GM23338 (cell line): ENCODE results near the gene PTGIS. TPM values are rescaled to one million over a fixed set of nuclear protein-coding genes. Genes with fewer than 3 reads are reported as not detected.
"Not testable (repeated sequence)": the region's sequence is repeated elsewhere in the genome, so short reads cannot be mapped to it uniquely, and the experiment has no call there.

ENCODE experiments used
- ATAC-seq: fragments of 200-7000 bp; cut with Tn5 transposase; 3 replicates; pipeline ENCODE4 v1.9.1; 2020
- DNase-seq: peaks from one replicate; pipeline ENCODE4 v3.0.0-alpha.2; 2015; ENCODE audit warnings: low spot score
- H2AFZ ChIP-seq: fragments of 200-600 bp; sonication (generic); 2 replicates; pipeline ENCODE4 v1.8.0; 2016; ENCODE audit warnings: antibody characterized with exemption, mild to moderate bottlenecking, moderate library complexity
- H3F3A ChIP-seq: fragments of 200-600 bp; sonication (generic); replicated peaks from 2 replicates; pipeline ENCODE4 v1.8.0; 2017; ENCODE audit warnings: antibody characterized with exemption, mixed run types, low read depth
- H3K27ac ChIP-seq: fragments of 200-600 bp; sonication (generic); 2 replicates; pipeline ENCODE4 v1.6.1; 2016; ENCODE audit warnings: low read depth
- H3K27me3 ChIP-seq: fragments of 200-600 bp; sonication (generic); 2 replicates; pipeline ENCODE4 v1.8.0; 2016; ENCODE audit warnings: mild to moderate bottlenecking, mixed run types, moderate library complexity; ENCODE audit not compliant: insufficient read depth
- H3K36me3 ChIP-seq: fragments of 200-600 bp; sonication (generic); 2 replicates; pipeline ENCODE4 v1.8.0; 2016; ENCODE audit warnings: mild to moderate bottlenecking; ENCODE audit not compliant: insufficient read depth
- H3K4me1 ChIP-seq: fragments of 200-600 bp; sonication (generic); 2 replicates; pipeline ENCODE4 v1.8.0; 2016; ENCODE audit warnings: mild to moderate bottlenecking, moderate library complexity; ENCODE audit not compliant: insufficient read depth
- H3K4me2 ChIP-seq: fragments of 200-600 bp; sonication (generic); 2 replicates; pipeline ENCODE4 v1.7.1; 2017; ENCODE audit warnings: mixed run types
- H3K4me3 ChIP-seq: fragments of 200-600 bp; sonication (generic); 2 replicates; pipeline ENCODE4 v1.6.1; 2016; ENCODE audit warnings: mixed run types
- H3K79me2 ChIP-seq: fragments of 200-600 bp; sonication (generic); replicated peaks from 2 replicates; pipeline ENCODE4 v1.8.0; 2017; ENCODE audit warnings: mild to moderate bottlenecking; ENCODE audit not compliant: insufficient read depth
- H3K9me2 ChIP-seq: fragments of 200-600 bp; sonication (generic); 2 replicates; pipeline ENCODE4 v1.8.0; 2017; ENCODE audit not compliant: insufficient read depth
- H4K20me1 ChIP-seq: fragments of 200-600 bp; sonication (generic); replicated peaks from 2 replicates; pipeline ENCODE4 v1.8.0; 2017; ENCODE audit warnings: mild to moderate bottlenecking; ENCODE audit not compliant: insufficient read depth
- H3K27ac Mint-ChIP-seq: 2 replicates; pipeline ENCODE4 v1.8.0; 2020; ENCODE audit warnings: inconsistent platforms, mild to moderate bottlenecking, moderate library complexity, mixed read lengths
- H3K27me3 Mint-ChIP-seq: 3 replicates; pipeline ENCODE4 v1.8.0; 2022; ENCODE audit warnings: low read depth, mild to moderate bottlenecking, moderate library complexity, mixed read lengths, inconsistent platforms; ENCODE audit not compliant: insufficient read depth, poor library complexity
- H3K36me3 Mint-ChIP-seq: 3 replicates; pipeline ENCODE4 v1.8.0; 2021; ENCODE audit warnings: low read depth, mild to moderate bottlenecking, inconsistent platforms, moderate library complexity, mixed read lengths
- H3K4me1 Mint-ChIP-seq: 3 replicates; pipeline ENCODE4 v1.8.0; 2020; ENCODE audit warnings: mild to moderate bottlenecking, inconsistent platforms, mixed read lengths
- H3K4me3 Mint-ChIP-seq: 3 replicates; pipeline ENCODE4 v1.8.0; 2021; ENCODE audit warnings: moderate library complexity, mild to moderate bottlenecking, inconsistent platforms, mixed read lengths
- H3K9me3 Mint-ChIP-seq: 3 replicates; pipeline ENCODE4 v1.8.0; 2020; ENCODE audit warnings: moderate library complexity, mild to moderate bottlenecking, inconsistent platforms, mixed read lengths
- CREB1 ChIP-seq: fragments of 250-450 bp; sonication (Bioruptor Pico); IDR thresholded peaks from 2 replicates; pipeline ENCODE4 v1.5.0; 2020; ENCODE audit warnings: low read depth, mild to moderate bottlenecking, moderate library complexity
- POLR2AphosphoS5 ChIP-seq: IDR thresholded peaks from 2 replicates; pipeline ENCODE4 v1.6.1; 2016; ENCODE audit warnings: antibody characterized with exemption, low read depth
- polyA plus RNA-seq: library from polyadenylated mRNA; unstranded; fragments of >200 nt; fragmentation: Nextera tagmentation; extraction: Ambion mirVana; gene quantifications from 2 replicates; pipeline ENCODE4 v1.2.1, GENCODE V29; 2016
- total RNA-seq: library from RNA; depleted of rRNA; stranded (reverse); fragments of >200 nt; shearing (Covaris generic); gene quantifications from 2 replicates; pipeline ENCODE4 v1.2.3, GENCODE V29; 2014
- TF ChIP-seq, protein P1 (sequence below), 2 experiments: fragments of 200-600 bp in 1 of 2; sonication (generic) in 1 of 2; conservative IDR thresholded peaks; 2 replicates each; pipeline versions ENCODE4 v1.5.1 to v1.6.1; 2016 to 2017; ENCODE audit warnings: antibody characterized with exemption in 2 of 2, low read depth in 2 of 2, mild to moderate bottlenecking in 2 of 2, moderate library complexity in 1 of 2
- TF ChIP-seq, protein P2 (sequence below): IDR thresholded peaks from one replicate; pipeline ENCODE4 v1.6.1; 2018; ENCODE audit warnings: antibody characterized with exemption; ENCODE audit not compliant: unreplicated experiment

PTGIS gene
- total and polyA plus RNA-seq, 2 experiments from 2014 or later: 6.6 to 28.7 TPM

DNA sequence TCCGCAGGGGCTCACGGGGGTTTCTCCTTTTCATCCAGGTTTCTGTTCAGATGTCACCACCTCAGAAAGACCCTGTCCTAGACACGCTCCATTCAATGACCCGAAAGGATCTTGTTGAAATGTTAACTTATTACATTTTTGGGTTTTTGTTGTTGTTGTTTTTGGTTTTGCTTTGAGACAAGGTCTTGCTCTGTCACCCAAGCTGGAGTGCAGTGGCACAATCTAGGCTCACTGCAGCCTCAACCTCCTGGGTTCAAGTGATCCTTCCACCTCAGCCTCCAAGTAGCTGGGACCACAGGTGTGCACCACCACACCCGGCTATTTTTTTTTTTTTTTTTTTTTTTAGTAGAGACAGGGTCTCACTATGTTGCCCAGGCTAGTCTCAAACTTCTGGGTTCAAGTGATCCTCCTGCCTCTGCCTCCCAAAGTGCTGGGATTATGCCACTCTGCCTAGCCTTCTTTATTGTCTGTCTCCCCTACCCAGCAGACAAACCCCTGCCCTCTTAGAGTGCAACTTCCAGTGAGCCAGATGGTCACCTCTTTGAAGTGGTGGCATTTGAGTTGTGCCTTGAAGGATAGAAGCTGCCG lies 43.7 kb upstream of the PTGIS start:
- not testable (repeated sequence) for H3K4me3 Mint-ChIP-seq, H3K36me3 Mint-ChIP-seq, H3K9me3 Mint-ChIP-seq, H4K20me1 ChIP-seq, H3K27me3 ChIP-seq, H3K27ac Mint-ChIP-seq, H3K79me2 ChIP-seq, DNase-seq, H3K27ac ChIP-seq, H3K27me3 Mint-ChIP-seq, H3K9me2 ChIP-seq, H3K4me1 ChIP-seq, H3F3A ChIP-seq, ATAC-seq, H3K4me1 Mint-ChIP-seq, H3K36me3 ChIP-seq
- Histone ChIP-seq H2AFZ (peak overlapping the region; percentile 96), H3K4me2 (peak overlapping the region; percentile 48; the same call in 1 of the 2 replicates), H3K4me3 (peak overlapping the region; percentile 39)
- TF ChIP-seq, protein P1, sequence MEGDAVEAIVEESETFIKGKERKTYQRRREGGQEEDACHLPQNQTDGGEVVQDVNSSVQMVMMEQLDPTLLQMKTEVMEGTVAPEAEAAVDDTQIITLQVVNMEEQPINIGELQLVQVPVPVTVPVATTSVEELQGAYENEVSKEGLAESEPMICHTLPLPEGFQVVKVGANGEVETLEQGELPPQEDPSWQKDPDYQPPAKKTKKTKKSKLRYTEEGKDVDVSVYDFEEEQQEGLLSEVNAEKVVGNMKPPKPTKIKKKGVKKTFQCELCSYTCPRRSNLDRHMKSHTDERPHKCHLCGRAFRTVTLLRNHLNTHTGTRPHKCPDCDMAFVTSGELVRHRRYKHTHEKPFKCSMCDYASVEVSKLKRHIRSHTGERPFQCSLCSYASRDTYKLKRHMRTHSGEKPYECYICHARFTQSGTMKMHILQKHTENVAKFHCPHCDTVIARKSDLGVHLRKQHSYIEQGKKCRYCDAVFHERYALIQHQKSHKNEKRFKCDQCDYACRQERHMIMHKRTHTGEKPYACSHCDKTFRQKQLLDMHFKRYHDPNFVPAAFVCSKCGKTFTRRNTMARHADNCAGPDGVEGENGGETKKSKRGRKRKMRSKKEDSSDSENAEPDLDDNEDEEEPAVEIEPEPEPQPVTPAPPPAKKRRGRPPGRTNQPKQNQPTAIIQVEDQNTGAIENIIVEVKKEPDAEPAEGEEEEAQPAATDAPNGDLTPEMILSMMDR (conservative IDR thresholded peaks at IDR 0.05; ENCODE audit: low read depth in 2 of 2): 0 out of 4 replicates have a peak, but pooled peaks of 1 of the 2 experiments have one; percentile 22

DNA sequence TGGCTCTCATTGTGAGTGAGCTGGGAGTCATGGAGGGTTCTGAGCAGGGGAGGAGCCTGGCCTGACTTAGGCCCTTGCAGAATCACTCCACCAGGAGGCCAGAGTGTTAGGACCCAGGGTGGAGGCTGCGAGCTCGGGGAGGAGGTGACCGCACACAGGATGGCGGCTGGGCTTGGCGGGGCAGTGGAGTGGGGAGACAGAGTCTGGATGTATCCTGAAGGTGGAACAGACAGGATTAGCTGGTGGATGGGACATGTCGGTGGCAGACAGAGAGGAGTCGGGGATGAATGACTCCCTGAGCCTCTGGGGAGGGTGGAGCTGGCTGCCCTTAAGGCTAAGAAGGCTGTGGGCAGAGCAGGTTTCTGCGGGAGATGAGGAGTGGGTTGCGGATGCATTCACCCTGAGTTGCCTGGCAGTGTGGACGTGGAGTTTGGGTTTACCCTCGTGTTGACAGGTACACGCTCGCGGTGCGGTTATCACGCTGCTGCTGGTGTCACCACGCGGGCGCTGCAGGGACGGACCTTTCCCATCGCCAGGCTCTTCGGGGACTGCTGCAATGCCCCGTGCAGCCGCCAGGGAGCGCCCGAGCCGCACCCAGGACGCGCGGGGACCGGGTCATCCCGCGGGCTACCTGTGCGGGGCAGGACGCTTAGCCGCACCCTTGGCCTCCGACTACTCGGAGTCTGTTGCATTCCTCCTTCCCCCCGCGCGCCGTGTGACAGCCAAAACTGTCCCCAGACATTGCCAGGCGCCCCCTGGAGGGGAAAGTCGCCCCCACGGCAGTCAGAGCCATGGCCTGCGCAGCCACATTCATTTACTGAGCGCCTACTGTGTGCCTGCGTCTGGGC lies 43.0 kb upstream of the PTGIS start:
- no peak overlapping the region for H3K27ac Mint-ChIP-seq
- no peaks in the 10 kb centered on the region for H3K36me3 Mint-ChIP-seq
- Histone ChIP-seq H3K4me1 (no peaks in the 10 kb centered on the region; the same call in 1 of the 2 replicates), H3K36me3 (no peaks in the 10 kb centered on the region), H3K4me3 (peak overlapping the region; percentile 56), H2AFZ (peak overlapping the region; percentile 100), H3K9me2 (no peaks in the 10 kb centered on the region), H3K27ac (no peak overlapping the region), H3F3A (no peaks in the 10 kb centered on the region), H3K79me2 (no peaks in the 10 kb centered on the region), H3K4me2 (peak overlapping the region; percentile 86), H4K20me1 (no peaks in the 10 kb centered on the region), H3K27me3 (no peaks in the 10 kb centered on the region)
- peaks cover 9% of the 10 kb centered on the region for H3K27me3 Mint-ChIP-seq
- peak overlapping the region; percentile 62 for H3K4me3 Mint-ChIP-seq
- H3K4me1 Mint-ChIP-seq: peaks cover 5% of the 10 kb centered on the region; the same call in 2 of the 3 replicates
- peak; percentile 98 for DNase-seq
- ATAC-seq: peak; percentile 86
- no peaks in the 10 kb centered on the region for H3K9me3 Mint-ChIP-seq
- TF ChIP-seq CREB1 (CRISPR knock-in tag): peak; percentile 65
- TF ChIP-seq, protein P1 (conservative IDR thresholded peaks at IDR 0.05; ENCODE audit: low read depth in 2 of 2): peak; percentile 71 to 83
- TF ChIP-seq, protein P2, sequence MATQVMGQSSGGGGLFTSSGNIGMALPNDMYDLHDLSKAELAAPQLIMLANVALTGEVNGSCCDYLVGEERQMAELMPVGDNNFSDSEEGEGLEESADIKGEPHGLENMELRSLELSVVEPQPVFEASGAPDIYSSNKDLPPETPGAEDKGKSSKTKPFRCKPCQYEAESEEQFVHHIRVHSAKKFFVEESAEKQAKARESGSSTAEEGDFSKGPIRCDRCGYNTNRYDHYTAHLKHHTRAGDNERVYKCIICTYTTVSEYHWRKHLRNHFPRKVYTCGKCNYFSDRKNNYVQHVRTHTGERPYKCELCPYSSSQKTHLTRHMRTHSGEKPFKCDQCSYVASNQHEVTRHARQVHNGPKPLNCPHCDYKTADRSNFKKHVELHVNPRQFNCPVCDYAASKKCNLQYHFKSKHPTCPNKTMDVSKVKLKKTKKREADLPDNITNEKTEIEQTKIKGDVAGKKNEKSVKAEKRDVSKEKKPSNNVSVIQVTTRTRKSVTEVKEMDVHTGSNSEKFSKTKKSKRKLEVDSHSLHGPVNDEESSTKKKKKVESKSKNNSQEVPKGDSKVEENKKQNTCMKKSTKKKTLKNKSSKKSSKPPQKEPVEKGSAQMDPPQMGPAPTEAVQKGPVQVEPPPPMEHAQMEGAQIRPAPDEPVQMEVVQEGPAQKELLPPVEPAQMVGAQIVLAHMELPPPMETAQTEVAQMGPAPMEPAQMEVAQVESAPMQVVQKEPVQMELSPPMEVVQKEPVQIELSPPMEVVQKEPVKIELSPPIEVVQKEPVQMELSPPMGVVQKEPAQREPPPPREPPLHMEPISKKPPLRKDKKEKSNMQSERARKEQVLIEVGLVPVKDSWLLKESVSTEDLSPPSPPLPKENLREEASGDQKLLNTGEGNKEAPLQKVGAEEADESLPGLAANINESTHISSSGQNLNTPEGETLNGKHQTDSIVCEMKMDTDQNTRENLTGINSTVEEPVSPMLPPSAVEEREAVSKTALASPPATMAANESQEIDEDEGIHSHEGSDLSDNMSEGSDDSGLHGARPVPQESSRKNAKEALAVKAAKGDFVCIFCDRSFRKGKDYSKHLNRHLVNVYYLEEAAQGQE: no peak
- TF ChIP-seq POLR2AphosphoS5: no peak
